Dermis lymphatic vessel endothelial cell (primary cell): Measurements from ENCODE around the gene CLTA. TPM values are rescaled to one million over a fixed set of nuclear protein-coding genes. Genes with fewer than 3 reads are reported as not detected.

Experiments
- total RNA-seq: library from RNA; depleted of rRNA; stranded (reverse); fragments of >200 nt; gene quantifications from 2 replicates; pipeline ENCODE4 v1.2.1, GENCODE V29; 2014

CLTA gene, protein sequence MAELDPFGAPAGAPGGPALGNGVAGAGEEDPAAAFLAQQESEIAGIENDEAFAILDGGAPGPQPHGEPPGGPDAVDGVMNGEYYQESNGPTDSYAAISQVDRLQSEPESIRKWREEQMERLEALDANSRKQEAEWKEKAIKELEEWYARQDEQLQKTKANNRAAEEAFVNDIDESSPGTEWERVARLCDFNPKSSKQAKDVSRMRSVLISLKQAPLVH
- 220 and 275 TPM in 2 replicates for total RNA-seq

GRCh38 chr9:36190388-36191289, at the start of gene CLTA:
Gene CLTA, plus strand, starts transcription at chr9:36190921. Its CDS starts 136 bp downstream, at chr9:36191057.

GRCh38 chr9:36169166-36169565, 21.6 kb upstream of the CLTA start, which contains the start of gene CCIN:
Gene CCIN, plus strand, starts transcription at chr9:36169388. Its CDS starts 115 bp downstream, at chr9:36169503.

DNA sequence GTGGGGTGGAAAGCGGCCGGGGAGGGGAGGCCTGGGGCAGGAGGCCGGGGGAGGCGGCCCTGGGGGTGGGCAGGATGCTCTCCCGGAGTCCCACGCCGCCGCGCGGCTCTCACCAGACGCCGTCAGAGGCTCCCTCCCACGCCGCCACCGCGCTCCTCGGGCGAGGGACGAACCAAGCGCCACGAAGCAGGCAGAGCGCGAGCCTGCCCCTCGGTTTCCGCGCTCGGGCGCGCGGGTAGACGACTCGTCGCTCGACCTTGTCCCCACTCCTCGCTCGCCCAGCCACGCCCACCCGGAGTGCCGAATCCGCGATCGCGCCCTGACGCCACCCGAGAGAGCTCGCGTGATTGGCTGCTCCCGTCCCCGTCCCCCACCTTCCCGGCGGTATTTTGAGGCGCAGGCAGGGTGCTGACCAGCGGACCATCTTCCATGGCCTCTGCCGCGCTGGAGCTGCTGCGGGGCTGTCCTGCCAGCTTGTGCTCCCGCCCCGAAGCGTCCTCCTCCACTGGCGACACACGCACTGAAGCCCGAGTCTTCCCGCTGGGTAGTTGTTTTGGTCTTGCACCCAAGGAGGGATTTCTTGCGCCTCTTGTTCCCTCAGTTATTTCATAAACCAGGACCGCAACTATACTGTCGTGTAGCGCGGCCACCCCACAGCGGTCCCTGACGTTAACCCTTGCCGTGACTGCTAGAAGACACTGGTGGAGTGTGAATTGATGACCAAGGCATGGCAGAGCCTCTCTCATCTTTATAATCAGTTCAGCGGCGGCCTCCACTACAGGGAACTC, 67.7 kb downstream of the CLTA start, which contains the start of gene GNE:
GNE (minus strand) TSS at position 241 of the 788 bp plus-strand sequence. CDS start 9,093 bp downstream, outside the sequence.

Other genes starting within 250 kb of the CLTA start
- gene OR2S2, start 232.8 kb upstream of the CLTA start, total RNA-seq, result not detected in 2 replicates
- gene RECK, start 154.0 kb upstream of the CLTA start, total RNA-seq, result 29.6 and 29.9 TPM in 2 replicates
- 80.9 and 112 TPM in 2 replicates for gene GLIPR2, start 54.2 kb upstream of the CLTA start, total RNA-seq
- 0.09 and 0.11 TPM in 2 replicates for gene CCIN, start 21.5 kb upstream of the CLTA start, total RNA-seq
- 9.9 and 11.9 TPM in 2 replicates for gene GNE, start 67.5 kb downstream of the CLTA start, total RNA-seq
- 27.9 and 30.8 TPM in 2 replicates for gene RNF38, start 209.3 kb downstream of the CLTA start, total RNA-seq